22Rv1 (cell line): ENCODE results near the gene RTN4RL1.

Experiments used
- CTCF ChIP-seq: fragments of 450-650 bp; IDR thresholded peaks from 2 replicates; pipeline ENCODE4 v1.5.1; 2017; ENCODE audit warnings: mild to moderate bottlenecking
- ZFX ChIP-seq: fragments of 450-650 bp; IDR thresholded peaks from 2 replicates; pipeline ENCODE4 v1.6.1; 2017; ENCODE audit warnings: antibody characterized with exemption, borderline replicate concordance

DNA sequence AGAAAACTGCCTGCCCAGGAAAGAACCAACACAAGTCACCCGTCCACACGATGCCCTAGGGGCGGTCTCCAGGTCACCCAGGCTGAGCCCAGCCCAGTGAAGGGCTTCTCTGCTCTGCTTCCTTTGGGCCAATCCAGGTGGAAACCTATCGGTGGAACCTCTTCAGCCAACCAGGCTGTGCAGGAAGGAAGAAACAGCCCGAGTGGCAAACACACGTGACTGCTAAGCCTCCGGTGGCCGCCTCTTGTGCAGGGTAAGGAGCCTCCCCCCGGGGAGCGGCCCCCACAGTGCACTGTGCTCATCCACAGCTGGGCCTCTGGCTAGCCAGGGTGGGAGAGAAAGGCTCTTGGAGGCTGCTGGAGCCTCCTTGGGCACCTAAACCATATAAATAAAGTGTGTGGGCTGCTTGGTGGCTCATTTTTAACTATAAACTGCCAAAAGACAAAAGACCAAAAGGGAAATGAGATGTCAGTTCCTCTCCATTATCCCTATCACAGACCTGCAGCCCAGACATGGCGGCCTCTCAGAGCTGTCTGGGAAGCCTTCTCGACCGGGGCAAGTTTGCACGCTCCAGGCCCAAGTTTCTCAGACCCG, 2.4 kb downstream of the RTN4RL1 start:
- TF ChIP-seq CTCF (no peak), ZFX (no peak)
